ENCODE measurements around the gene C1orf159. TPM values are rescaled to one million over a fixed set of nuclear protein-coding genes. Genes with fewer than 3 reads are reported as not detected.
"Not testable (repeated sequence)": the region's sequence is repeated elsewhere in the genome, so short reads cannot be mapped to it uniquely, and the experiment has no call there.

Gene C1orf159
- total RNA-seq, 3 donors from 2014 or later, result 18.4 to 25.3 (median 24.0) TPM

GRCh38 chr1:1069056-1069710, 46.7 kb downstream of the C1orf159 start:
- intact Hi-C loops (cut with DNase I, micrococcal nuclease), result loop anchor here in 1 of 2 donors (10.0 kb wide), 1 partner anchor 84 kb away; the partner anchor contains the start of gene PERM1
- DNase-seq (peak; percentile 92 to 96 (median 93)), ATAC-seq (peak; percentile 74)
- peaks cover 15% of the 10 kb centered on the region for H3K4me1 ChIP-seq (ENCODE audit: low read depth)
- H3K4me3 ChIP-seq, result no peak overlapping the region
- TF ChIP-seq, protein P1, sequence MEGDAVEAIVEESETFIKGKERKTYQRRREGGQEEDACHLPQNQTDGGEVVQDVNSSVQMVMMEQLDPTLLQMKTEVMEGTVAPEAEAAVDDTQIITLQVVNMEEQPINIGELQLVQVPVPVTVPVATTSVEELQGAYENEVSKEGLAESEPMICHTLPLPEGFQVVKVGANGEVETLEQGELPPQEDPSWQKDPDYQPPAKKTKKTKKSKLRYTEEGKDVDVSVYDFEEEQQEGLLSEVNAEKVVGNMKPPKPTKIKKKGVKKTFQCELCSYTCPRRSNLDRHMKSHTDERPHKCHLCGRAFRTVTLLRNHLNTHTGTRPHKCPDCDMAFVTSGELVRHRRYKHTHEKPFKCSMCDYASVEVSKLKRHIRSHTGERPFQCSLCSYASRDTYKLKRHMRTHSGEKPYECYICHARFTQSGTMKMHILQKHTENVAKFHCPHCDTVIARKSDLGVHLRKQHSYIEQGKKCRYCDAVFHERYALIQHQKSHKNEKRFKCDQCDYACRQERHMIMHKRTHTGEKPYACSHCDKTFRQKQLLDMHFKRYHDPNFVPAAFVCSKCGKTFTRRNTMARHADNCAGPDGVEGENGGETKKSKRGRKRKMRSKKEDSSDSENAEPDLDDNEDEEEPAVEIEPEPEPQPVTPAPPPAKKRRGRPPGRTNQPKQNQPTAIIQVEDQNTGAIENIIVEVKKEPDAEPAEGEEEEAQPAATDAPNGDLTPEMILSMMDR (IDR thresholded peaks at IDR 0.05), result no peak
- no peaks in the 10 kb centered on the region for H3K9me3 ChIP-seq
- no peaks in the 10 kb centered on the region for H3K36me3 ChIP-seq (ENCODE audit: low read depth)

DNA sequence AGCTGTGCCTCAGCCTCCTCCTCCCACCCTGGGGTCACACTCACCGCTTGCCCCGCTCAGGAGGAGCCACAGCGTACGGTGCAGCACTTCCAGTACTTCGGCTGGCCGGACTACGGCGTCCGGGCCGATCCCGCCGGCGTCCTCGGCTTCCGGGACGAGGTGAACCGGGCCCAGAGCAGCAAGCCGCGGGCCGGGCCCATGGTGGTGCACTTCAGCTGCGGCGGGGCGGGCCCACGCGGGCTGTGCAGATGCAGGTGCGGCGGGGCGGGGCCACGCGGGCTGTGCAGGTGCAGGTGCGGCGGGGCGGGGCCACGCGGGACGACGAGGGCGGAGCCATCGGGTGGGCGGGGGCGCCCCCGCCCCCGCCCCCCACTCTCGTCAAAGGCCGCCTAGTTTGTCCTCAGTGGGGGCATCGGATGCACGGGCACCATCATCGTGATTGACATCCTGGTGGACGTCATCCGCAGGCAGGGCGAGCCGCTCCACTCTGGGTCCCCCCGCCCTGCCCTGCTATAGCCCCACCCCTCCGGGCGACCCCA, 47.3 kb downstream of the C1orf159 start:
- Histone ChIP-seq H3K9me3 (no peaks in the 10 kb centered on the region), H3K4me1 (ENCODE audit: low read depth) (peaks cover 21% of the 10 kb centered on the region), H3K36me3 (ENCODE audit: low read depth) (no peaks in the 10 kb centered on the region), H3K4me3 (no peak overlapping the region)
- ATAC-seq (peak; percentile 84), DNase-seq (peak; percentile 89)
- intact Hi-C loops (cut with DNase I, micrococcal nuclease), result loop anchor here in 1 of 2 donors (10.0 kb wide), 1 partner anchor 84 kb away; the partner anchor contains the start of gene PERM1
- TF ChIP-seq, protein P1 (IDR thresholded peaks at IDR 0.05), result no peak

DNA sequence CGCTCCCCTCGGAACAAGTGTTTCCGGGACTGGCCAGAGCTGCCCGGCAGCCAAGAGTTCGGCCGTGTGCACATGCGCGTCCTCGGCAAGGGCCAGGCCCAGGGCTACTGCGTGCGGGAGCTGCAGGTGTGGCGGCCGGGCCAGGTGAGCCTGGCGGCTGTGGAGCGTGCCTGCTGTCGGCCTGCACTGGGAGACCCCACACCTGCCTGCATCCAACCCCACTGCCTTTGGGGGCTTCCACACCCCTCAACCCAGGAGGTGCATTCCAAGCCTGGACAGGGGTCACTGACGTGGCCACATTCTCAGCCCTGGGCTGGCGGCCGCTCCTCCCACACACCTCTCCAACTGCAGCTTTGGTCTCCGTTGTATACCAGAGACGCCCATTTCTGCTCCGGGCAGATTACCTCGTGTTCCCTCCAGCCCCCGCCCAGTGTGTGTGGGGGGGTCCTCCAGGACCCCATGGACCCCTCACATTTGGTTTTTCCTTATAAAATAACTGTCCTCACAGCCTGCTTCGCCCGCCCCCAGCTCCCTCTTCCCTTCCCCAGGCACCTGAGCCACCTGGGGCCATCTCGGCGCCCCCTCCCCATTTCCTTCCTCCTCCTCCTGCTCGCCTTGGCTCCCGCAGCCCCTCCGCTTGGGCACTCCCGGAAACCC, 47.9 kb downstream of the C1orf159 start:
- peak; percentile 55 to 79 (median 78) for DNase-seq
- H3K36me3 ChIP-seq (ENCODE audit: low read depth), result no peaks in the 10 kb centered on the region
- peaks cover 21% of the 10 kb centered on the region for H3K4me1 ChIP-seq (ENCODE audit: low read depth)
- TF ChIP-seq, protein P1 (IDR thresholded peaks at IDR 0.05), result no peak
- intact Hi-C loops (cut with DNase I, micrococcal nuclease), result loop anchor here in 1 of 2 donors (10.0 kb wide), 1 partner anchor 83 kb away; the partner anchor contains the start of gene PERM1
- ATAC-seq, result peak; percentile 42
- H3K4me3 ChIP-seq, result no peak overlapping the region
- no peaks in the 10 kb centered on the region for H3K9me3 ChIP-seq

GRCh38 chr1:1067284-1067859, 48.5 kb downstream of the C1orf159 start:
- intact Hi-C loops (cut with DNase I, micrococcal nuclease), result loop anchor here in 1 of 2 donors (10.0 kb wide), 1 partner anchor 83 kb away; the partner anchor contains the start of gene PERM1
- TF ChIP-seq, protein P1 (IDR thresholded peaks at IDR 0.05), result no peak
- H3K4me1 ChIP-seq (ENCODE audit: low read depth), result peaks cover 21% of the 10 kb centered on the region

DNA sequence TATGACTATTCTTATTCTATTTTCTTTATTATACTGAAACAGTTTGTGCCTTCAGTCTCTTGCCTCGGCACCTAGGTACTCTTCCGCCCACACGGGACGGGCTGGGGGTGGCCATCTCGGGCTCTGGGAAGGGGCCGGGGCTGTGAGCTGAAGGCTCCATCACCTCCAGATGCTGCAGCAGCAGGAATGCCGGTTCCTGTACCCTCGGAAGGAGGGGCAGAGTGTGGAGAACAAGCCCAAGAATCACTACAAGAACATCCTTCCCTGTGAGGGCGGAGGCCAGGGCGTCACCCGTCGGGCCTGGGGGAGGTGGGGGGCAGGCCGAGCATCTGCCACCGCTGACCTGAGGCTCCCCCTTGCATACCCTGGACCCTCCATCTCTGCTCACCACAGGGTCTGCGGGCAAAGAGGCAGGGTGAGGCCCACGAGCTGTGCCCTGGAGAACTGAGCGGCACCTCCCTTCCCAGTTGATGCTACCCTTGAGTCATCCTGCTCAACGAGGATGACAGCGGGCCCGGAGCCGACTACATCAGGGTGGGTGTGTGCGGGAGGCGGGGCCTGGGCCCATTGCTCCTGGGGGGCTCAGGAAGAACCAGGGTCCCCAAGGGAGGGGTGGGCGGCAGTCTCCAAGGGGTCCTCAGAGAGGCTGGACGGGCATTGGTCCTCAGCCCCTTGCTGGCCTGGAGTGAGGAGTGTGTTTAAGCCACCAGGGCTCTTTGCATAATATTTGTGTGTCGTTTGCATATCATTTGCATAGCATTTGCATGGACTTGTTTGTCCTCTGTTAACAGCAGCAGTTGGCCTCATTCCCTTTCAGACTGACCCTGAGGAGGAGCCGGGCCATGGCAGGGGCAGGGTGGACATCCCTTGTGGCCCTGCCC, 49.2 kb downstream of the C1orf159 start:
- no peak for DNase-seq
- no peak overlapping the region for H3K4me3 ChIP-seq
- no peaks in the 10 kb centered on the region for H3K9me3 ChIP-seq
- no peak for ATAC-seq
- intact Hi-C loops (cut with DNase I, micrococcal nuclease), result loop anchor here in 1 of 2 donors (10.0 kb wide), 1 partner anchor 82 kb away; the partner anchor contains the start of gene PERM1
- TF ChIP-seq, protein P1 (IDR thresholded peaks at IDR 0.05), result no peak
- peaks cover 24% of the 10 kb centered on the region for H3K4me1 ChIP-seq (ENCODE audit: low read depth)
- no peaks in the 10 kb centered on the region for H3K36me3 ChIP-seq (ENCODE audit: low read depth)

More at GRCh38 chr1:1067284-1067859, 48.5 kb downstream of the C1orf159 start:
- ATAC-seq (no peak), DNase-seq (no peak)
- no peak overlapping the region for H3K4me3 ChIP-seq
- no peaks in the 10 kb centered on the region for H3K36me3 ChIP-seq (ENCODE audit: low read depth)
- no peaks in the 10 kb centered on the region for H3K9me3 ChIP-seq

DNA sequence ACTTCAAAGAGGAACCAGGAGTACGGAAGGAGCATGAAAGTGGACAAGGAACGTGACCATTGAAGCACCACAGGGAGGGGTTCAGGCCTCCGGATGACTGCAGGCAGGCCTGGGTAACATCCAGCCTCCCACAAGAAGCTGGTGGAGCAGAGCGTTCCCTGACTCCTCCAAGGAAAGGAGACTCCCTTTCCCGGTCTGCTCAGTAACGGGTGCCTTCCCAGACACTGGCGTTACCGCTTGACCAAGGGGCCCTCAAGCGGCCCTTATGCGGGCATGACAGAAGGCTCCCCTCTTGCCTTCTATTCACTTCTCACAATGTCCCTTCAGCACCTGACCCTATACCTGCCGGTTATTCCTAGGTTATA, 50.0 kb downstream of the C1orf159 start:
- not testable (repeated sequence) for H3K4me3 ChIP-seq; DNase-seq; ATAC-seq; H3K36me3 ChIP-seq (ENCODE audit: low read depth); H3K9me3 ChIP-seq
- peaks cover 24% of the 10 kb centered on the region for H3K4me1 ChIP-seq (ENCODE audit: low read depth)
- intact Hi-C loops (cut with DNase I, micrococcal nuclease), result loop anchor here in 1 of 2 donors (10.0 kb wide), 1 partner anchor 81 kb away; the partner anchor contains the start of gene PERM1
